Measurements from ENCODE around the gene OSBPL2.

OSBPL2 gene

GRCh38 chr20:62329389-62330377 lies 91.4 kb downstream of the OSBPL2 start:
- no peak for DNase-seq

- DNase-seq, result no peak
These were observed 92.4 kb downstream of the OSBPL2 start for GRCh38 chr20:62330576-62331317.

GRCh38 chr20:62331347-62331746 lies 93.0 kb downstream of the OSBPL2 start:
- no peak for DNase-seq

- no peak for DNase-seq
These were observed 94.1 kb downstream of the OSBPL2 start for GRCh38 chr20:62332421-62332820.

GRCh38 chr20:62332989-62333819 lies 94.9 kb downstream of the OSBPL2 start:
- no peak for DNase-seq

GRCh38 chr20:62333820-62334595 lies 95.7 kb downstream of the OSBPL2 start:
- DNase-seq, result no peak

- no peak for DNase-seq
These were observed 96.6 kb downstream of the OSBPL2 start for GRCh38 chr20:62334881-62335280.

GRCh38 chr20:62335532-62335931 lies 97.2 kb downstream of the OSBPL2 start:
- DNase-seq, result no peak

- no peak for DNase-seq
These were observed 98.0 kb downstream of the OSBPL2 start for GRCh38 chr20:62336329-62336728.

- no peak for DNase-seq
These were observed 98.6 kb downstream of the OSBPL2 start for GRCh38 chr20:62336775-62337557.

- DNase-seq, result no peak
These were observed 99.4 kb downstream of the OSBPL2 start for GRCh38 chr20:62337558-62338293.

- DNase-seq, result no peak
These were observed 99.9 kb downstream of the OSBPL2 start for GRCh38 chr20:62338294-62338620.

- no peak for DNase-seq
These were observed 101.3 kb downstream of the OSBPL2 start for GRCh38 chr20:62339647-62340062.

- no peak for DNase-seq
These were observed 104.6 kb downstream of the OSBPL2 start for GRCh38 chr20:62342910-62343309.

- no peak for DNase-seq
These were observed 105.8 kb downstream of the OSBPL2 start for GRCh38 chr20:62344092-62344491.

- no peak for DNase-seq
These were observed 106.5 kb downstream of the OSBPL2 start for GRCh38 chr20:62344782-62345181.

Measured in hematopoietic multipotent progenitor cell treated with erythropoietin and hydrocortisone succinate and interleukin-3 and kit ligand, for 4 days (in vitro differentiated cells).